ENCODE results near the gene ICAM4. TPM values are rescaled to one million over a fixed set of nuclear protein-coding genes. Genes with fewer than 3 reads are reported as not detected.
A peak's percentile ranks its signal among the peaks of the same experiment; 100 is the strongest.

ICAM4 gene
- total and polyA plus RNA-seq, 2 experiments from 2014 or later = 1.1 to 1.3 TPM

GRCh38 chr19:10315335-10316214, 28.8 kb downstream of the ICAM4 start, which contains the start of gene FDX2:
Gene FDX2 (minus strand): TSS chr19:10316015. CDS start chr19:10315996, 19 bp downstream.
- H4K20me1 ChIP-seq (ENCODE audit: insufficient read depth) = no peaks in the 10 kb centered on the region
- WGBS, 2 experiments (ENCODE audit: low coverage in 1 of 2, low lambda C conversion rate in 2 of 2, missing lambda C conversion rate in 2 of 2) = 1 to 2% methylated on average over 41 to 55 of the region's 55 CpGs
- peaks cover 3% of the 10 kb centered on the region; the same call in 1 of the 2 replicates for H3F3A ChIP-seq (ENCODE audit: insufficient read depth)
- H3K4me2 ChIP-seq (ENCODE audit: unreplicated experiment) = peak within 1 kb of the TSS; percentile 96
- in situ Hi-C loops (cut with MboI) = no loop called here
- H3K9ac ChIP-seq = peak within 1 kb of the TSS; percentile 81
- H3K79me2 ChIP-seq (ENCODE audit: insufficient read depth) = peaks cover 22% of the 10 kb centered on the region
- DNase-seq = peak; percentile 87
- TF ChIP-seq EZH2phosphoT487 (IDR thresholded peaks at IDR 0.05; ENCODE audit: insufficient read depth, low read depth) (no peak), EZH2 (IDR thresholded peaks at IDR 0.05; ENCODE audit: insufficient read depth, poor library complexity, severe bottlenecking) (no peak)
- H3K27ac ChIP-seq = peak within 1 kb of the TSS; percentile 15; the same call in 1 of the 2 replicates
- peaks cover 9% of the 10 kb centered on the region; the same call in 1 of the 2 replicates for H3K4me1 ChIP-seq (ENCODE audit: insufficient read depth)
- peak within 1 kb of the TSS; percentile 90 for H2AFZ ChIP-seq
- H3K36me3 ChIP-seq (ENCODE audit: low read depth) = peaks cover 3% of the 10 kb centered on the region; the same call in 1 of the 2 replicates
- H3K27me3 ChIP-seq (replicated peaks; ENCODE audit: insufficient read depth) = no peaks in the 10 kb centered on the region
- peak within 1 kb of the TSS; percentile 86 for H3K4me3 ChIP-seq
- no peaks in the 10 kb centered on the region for H3K9me3 ChIP-seq (ENCODE audit: low read depth)
- no peaks in the 10 kb centered on the region for H3K9me2 ChIP-seq (ENCODE audit: insufficient read depth)

- Histone ChIP-seq H3K36me3 (ENCODE audit: low read depth) (peaks cover 3% of the 10 kb centered on the region; the same call in 1 of the 2 replicates), H3K79me2 (ENCODE audit: insufficient read depth) (peaks cover 22% of the 10 kb centered on the region), H3K4me3 (peak overlapping the region; percentile 86; the same call in 1 of the 2 replicates), H2AFZ (no peak overlapping the region), H3K4me1 (ENCODE audit: insufficient read depth) (peaks cover 9% of the 10 kb centered on the region; the same call in 1 of the 2 replicates), H3K9ac (peak overlapping the region; percentile 81; the same call in 1 of the 2 replicates), H3K4me2 (ENCODE audit: unreplicated experiment) (no peak overlapping the region), H3K9me3 (ENCODE audit: low read depth) (no peaks in the 10 kb centered on the region), H3F3A (ENCODE audit: insufficient read depth) (peaks cover 3% of the 10 kb centered on the region; the same call in 1 of the 2 replicates), H3K9me2 (ENCODE audit: insufficient read depth) (no peaks in the 10 kb centered on the region), H3K27me3 (replicated peaks; ENCODE audit: insufficient read depth) (no peaks in the 10 kb centered on the region), H3K27ac (no peak overlapping the region), H4K20me1 (ENCODE audit: insufficient read depth) (no peaks in the 10 kb centered on the region)
- WGBS, 2 experiments (ENCODE audit: low coverage in 1 of 2, low lambda C conversion rate in 2 of 2, missing lambda C conversion rate in 2 of 2) = 72 to 74% methylated on average over 17 to 19 of the region's 19 CpGs
- in situ Hi-C loops (cut with MboI) = no loop called here
- TF ChIP-seq EZH2 (IDR thresholded peaks at IDR 0.05; ENCODE audit: insufficient read depth, poor library complexity, severe bottlenecking) (no peak), EZH2phosphoT487 (IDR thresholded peaks at IDR 0.05; ENCODE audit: insufficient read depth, low read depth) (no peak)
- DNase-seq = no peak
These were observed 29.7 kb downstream of the ICAM4 start for GRCh38 chr19:10316229-10317044.

- Histone ChIP-seq H3K27me3 (replicated peaks; ENCODE audit: insufficient read depth) (no peaks in the 10 kb centered on the region), H3K79me2 (ENCODE audit: insufficient read depth) (peaks cover 22% of the 10 kb centered on the region), H3K27ac (no peak overlapping the region), H3K9me3 (ENCODE audit: low read depth) (no peaks in the 10 kb centered on the region), H3K4me3 (no peak overlapping the region), H3K4me1 (ENCODE audit: insufficient read depth) (peaks cover 9% of the 10 kb centered on the region; the same call in 1 of the 2 replicates), H4K20me1 (ENCODE audit: insufficient read depth) (no peaks in the 10 kb centered on the region), H3K36me3 (ENCODE audit: low read depth) (peaks cover 3% of the 10 kb centered on the region; the same call in 1 of the 2 replicates), H3K4me2 (ENCODE audit: unreplicated experiment) (no peak overlapping the region), H3K9me2 (ENCODE audit: insufficient read depth) (no peaks in the 10 kb centered on the region), H2AFZ (no peak overlapping the region), H3K9ac (no peak overlapping the region), H3F3A (ENCODE audit: insufficient read depth) (peaks cover 3% of the 10 kb centered on the region; the same call in 1 of the 2 replicates)
- DNase-seq = no peak
- WGBS, 2 experiments (ENCODE audit: low coverage in 1 of 2, low lambda C conversion rate in 2 of 2, missing lambda C conversion rate in 2 of 2) = 85 to 90% methylated on average over 19 to 28 of the region's 29 CpGs
- in situ Hi-C loops (cut with MboI) = no loop called here
- no peak for TF ChIP-seq EZH2 (IDR thresholded peaks at IDR 0.05; ENCODE audit: insufficient read depth, poor library complexity, severe bottlenecking)
- TF ChIP-seq EZH2phosphoT487 (IDR thresholded peaks at IDR 0.05; ENCODE audit: insufficient read depth, low read depth) = no peak
These were observed 30.5 kb downstream of the ICAM4 start for GRCh38 chr19:10317045-10317856.
